B cell (primary cell): ENCODE results near the gene DFFB. TPM values are rescaled to one million over a fixed set of nuclear protein-coding genes. Genes with fewer than 3 reads are reported as not detected.

ENCODE experiments used
- ATAC-seq: fragments of 200-7000 bp; cut with Tn5 transposase; one replicate; pipeline ENCODE4 v1.10.0; 2021; ENCODE audit warnings: low read depth, mild to moderate bottlenecking, moderate number of reproducible peaks, moderate library complexity
- CTCF ChIA-PET: fragments of 350-600 bp; sonication (Branson Sonifier 250); formaldehyde crosslinking; loops from one replicate; lab custom pipeline; 2021; ENCODE audit warnings: antibody characterized with exemption, inconsistent platforms; lab: Charles Lee
- POLR2A ChIA-PET: fragments of 350-600 bp; sonication (Branson Sonifier 250); formaldehyde crosslinking; loops from one replicate; lab custom pipeline; 2021; ENCODE audit warnings: antibody characterized with exemption; lab: Charles Lee
- DNase-seq: peaks from one replicate; pipeline ENCODE4 v3.0.0; 2013
- H2AFZ ChIP-seq: 2 replicates; pipeline ENCODE4 v1.6.1; 2012; ENCODE audit warnings: mild to moderate bottlenecking, low read depth, low read length; ENCODE audit not compliant: insufficient read depth, poor library complexity, severe bottlenecking
- H3K27ac ChIP-seq, 2 donors: 1 replicate in 1 of 2; 2 replicates in 1 of 2; pipeline ENCODE4 v1.5.1; 2012 to 2013; ENCODE audit warnings: low read length in 2 of 2, mild to moderate bottlenecking in 2 of 2, moderate library complexity in 1 of 2
- H3K27me3 ChIP-seq, 4 experiments: fragments of 200-600 bp in 1 of 4; sonication (generic) in 1 of 4; replicated peaks in 1 of 4; 1 replicate in 2 of 4; 2 replicates in 2 of 4; pipeline versions ENCODE4 v1.6.1 to v1.7.0; 2013 to 2016; ENCODE audit warnings: low read length in 3 of 4, mild to moderate bottlenecking in 2 of 4, mixed read lengths in 1 of 4, moderate library complexity in 1 of 4; ENCODE audit not compliant: insufficient read depth in 4 of 4, control insufficient read depth in 3 of 4; ENCODE audit errors: control extremely low read depth in 1 of 4
- H3K36me3 ChIP-seq, 2 experiments: replicated peaks in 1 of 2; 1 replicate in 1 of 2; 2 replicates in 1 of 2; pipeline versions ENCODE4 v1.6.1 to v1.7.1; 2013; ENCODE audit warnings: low read length in 1 of 2; ENCODE audit not compliant: insufficient read depth in 2 of 2, control insufficient read depth in 1 of 2; ENCODE audit errors: control extremely low read depth in 1 of 2, extremely low read depth in 1 of 2
- H3K4me1 ChIP-seq, 2 donors: fragments of 200-600 bp in 1 of 2; sonication (generic) in 1 of 2; 1 replicate in 1 of 2; 2 replicates in 1 of 2; pipeline versions ENCODE4 v1.5.1 to v1.6.1; 2013 to 2017; ENCODE audit warnings: low read length in 2 of 2; ENCODE audit not compliant: control insufficient read depth in 2 of 2, insufficient read depth in 2 of 2
- H3K4me2 ChIP-seq: replicated peaks from 2 replicates; pipeline ENCODE3; 2012; ENCODE audit warnings: mild to moderate bottlenecking, low read depth, low read length; ENCODE audit not compliant: poor library complexity, severe bottlenecking
- H3K4me3 ChIP-seq, 5 experiments: fragments of 200-600 bp in 1 of 5; sonication (generic) in 1 of 5; 1 replicate in 3 of 5; 2 replicates in 2 of 5; pipeline versions ENCODE4 v1.5.1 to v1.7.0; 2011 to 2016; ENCODE audit warnings: low read length in 4 of 5, mild to moderate bottlenecking in 4 of 5, low read depth in 2 of 5, control low read depth in 1 of 5, moderate library complexity in 1 of 5; ENCODE audit not compliant: insufficient read depth in 1 of 5; ENCODE audit errors: control extremely low read depth in 1 of 5, extremely low read depth in 1 of 5
- H3K79me2 ChIP-seq: fragments of 200-600 bp; sonication (generic); one replicate; pipeline ENCODE4 v1.6.0; 2016; ENCODE audit warnings: low read length; ENCODE audit not compliant: control insufficient read depth, insufficient read depth
- H3K9ac ChIP-seq: fragments of 200-600 bp; sonication (generic); 2 replicates; pipeline ENCODE4 v1.6.1; 2017; ENCODE audit warnings: mild to moderate bottlenecking, low read length, moderate library complexity
- H3K9me3 ChIP-seq, 3 donors: one replicate each; pipeline versions ENCODE4 v1.6.1 to v1.7.1; 2013; ENCODE audit warnings: low read length in 2 of 3; ENCODE audit not compliant: control insufficient read depth in 2 of 3, insufficient read depth in 1 of 3; ENCODE audit errors: control extremely low read depth in 1 of 3
- H4K20me1 ChIP-seq: 2 replicates; pipeline ENCODE4 v1.6.0; 2012; ENCODE audit warnings: mild to moderate bottlenecking, low read length; ENCODE audit not compliant: insufficient read depth, control insufficient read depth, poor library complexity, severe bottlenecking
- H3K27ac Mint-ChIP-seq: one replicate; pipeline ENCODE4 v1.8.0; 2021; ENCODE audit warnings: mixed read lengths
- H3K27me3 Mint-ChIP-seq: one replicate; pipeline ENCODE4 v1.8.0; 2021; ENCODE audit warnings: mixed read lengths
- H3K4me1 Mint-ChIP-seq: one replicate; pipeline ENCODE4 v1.8.0; 2021; ENCODE audit warnings: mixed read lengths
- H3K4me3 Mint-ChIP-seq: one replicate; pipeline ENCODE4 v1.8.0; 2021; ENCODE audit warnings: mixed read lengths
- H3K9me3 Mint-ChIP-seq: one replicate; pipeline ENCODE4 v1.8.0; 2022; ENCODE audit warnings: mixed read lengths; ENCODE audit not compliant: insufficient read depth
- CTCF ChIP-seq: fragments of 200-600 bp; IDR thresholded peaks from one replicate; pipeline ENCODE4 v1.8.0; 2022; ENCODE audit warnings: antibody characterized with exemption, mild to moderate bottlenecking
- EZH2 ChIP-seq: IDR thresholded peaks from 2 replicates; pipeline ENCODE4 v1.6.1; 2012; ENCODE audit warnings: borderline replicate concordance, low read depth, mild to moderate bottlenecking, moderate library complexity, low read length; ENCODE audit not compliant: insufficient read depth, poor library complexity, severe bottlenecking
- WGBS: methylation state at CpG from one replicate; pipeline ENCODE4 v1.1.5; 2013; ENCODE audit warnings: missing lambda C conversion rate; ENCODE audit not compliant: insufficient coverage; 5-methylcytosine and 5-hydroxymethylcytosine counted together
- intact Hi-C: fragments of 100-400 bp; cut with micrococcal nuclease; formaldehyde crosslinking; loops from one replicate; pipeline ENCODE4 v1.10.0; 2022
- polyA plus RNA-seq: library from polyadenylated mRNA; depleted of rRNA; stranded (reverse); fragments of >200 nt; gene quantifications from 2 replicates; pipeline ENCODE4 v1.2.3, GENCODE V29; 2012
- total RNA-seq, 2 donors: library from RNA; stranded (reverse); fragments of 120-200 nt in 1 of 2; gene quantifications; 1 replicate in 1 of 2; 2 replicates in 1 of 2; pipeline versions ENCODE4 v1.2.3 to v1.2.4, GENCODE V29; 2013 to 2022

The DFFB gene
- total and polyA plus RNA-seq, 2 donors (not counting 1 experiment from before 2014, with no cell fraction given) = 14.0 to 17.4 TPM

- no peak for TF ChIP-seq EZH2
- no peak for TF ChIP-seq CTCF
- H3K9me3 ChIP-seq = peaks cover 0 to 10% (median 0%) of the 10 kb centered on the region in 3 donors
- no peak overlapping the region for H3K27ac ChIP-seq
- H3K9ac ChIP-seq = no peak overlapping the region
- H3K4me1 ChIP-seq = no peaks in the 10 kb centered on the region
- H3K27me3 Mint-ChIP-seq = no peaks in the 10 kb centered on the region
- no peaks in the 10 kb centered on the region for H3K4me1 Mint-ChIP-seq
- H3K79me2 ChIP-seq = peaks cover 3% of the 10 kb centered on the region
- H2AFZ ChIP-seq = no peak overlapping the region
- H4K20me1 ChIP-seq = peaks cover 5% of the 10 kb centered on the region
- DNase-seq (no peak), ATAC-seq (no peak)
- ChIA-PET CTCF (no interaction called here), POLR2A (no interaction called here)
- no peak overlapping the region for H3K4me3 Mint-ChIP-seq
- no peaks in the 10 kb centered on the region for H3K9me3 Mint-ChIP-seq
- H3K27ac Mint-ChIP-seq = no peak overlapping the region
- peaks cover 0 to 58% of the 10 kb centered on the region in 2 experiments for H3K36me3 ChIP-seq
- no peak overlapping the region for H3K4me2 ChIP-seq
- WGBS = 85% methylated on average over 16 of the region's 18 CpGs
- H3K4me3 ChIP-seq = no peak overlapping the region
- no peaks in the 10 kb centered on the region for H3K27me3 ChIP-seq
- intact Hi-C loops = no loop called here
Observed at GRCh38 chr1:3869751-3870301, 12.6 kb downstream of the DFFB start.

- Histone ChIP-seq H2AFZ (no peak overlapping the region), H3K9ac (no peak overlapping the region), H3K36me3 (peaks cover 0 to 64% of the 10 kb centered on the region in 2 experiments), H3K27me3 (no peaks in the 10 kb centered on the region), H3K4me2 (no peak overlapping the region), H3K4me3 (no peak overlapping the region), H3K4me1 (no peaks in the 10 kb centered on the region), H3K9me3 (peaks cover 0 to 10% (median 0%) of the 10 kb centered on the region in 3 donors), H3K79me2 (no peaks in the 10 kb centered on the region), H3K27ac (no peak overlapping the region), H4K20me1 (no peaks in the 10 kb centered on the region)
- intact Hi-C loops = no loop called here
- H3K9me3 Mint-ChIP-seq = no peaks in the 10 kb centered on the region
- ATAC-seq = no peak
- POLR2A ChIA-PET = no interaction called here
- no peaks in the 10 kb centered on the region for H3K27me3 Mint-ChIP-seq
- no peaks in the 10 kb centered on the region for H3K4me1 Mint-ChIP-seq
- WGBS = 97% methylated on average over 7 of the region's 7 CpGs
- no peak overlapping the region for H3K27ac Mint-ChIP-seq
- H3K4me3 Mint-ChIP-seq = no peak overlapping the region
- DNase-seq = no peak
- CTCF ChIA-PET = no interaction called here
- TF ChIP-seq EZH2 (no peak), CTCF (no peak)
Observed at GRCh38 chr1:3871451-3871805, 14.2 kb downstream of the DFFB start.
